IMR-90 (cell line): ENCODE data around the gene FATE1. TPM values are rescaled to one million over a fixed set of nuclear protein-coding genes. Genes with fewer than 3 reads are reported as not detected.

Experiments
- ATAC-seq: fragments of 200-7000 bp; cut with Tn5 transposase; 2 replicates; pipeline ENCODE4 v1.9.1; 2020; ENCODE audit warnings: low read depth, mild to moderate bottlenecking, moderate library complexity
- BruUV-seq: library from RNA; stranded (reverse); fragments of 400-500 nt; replicated peaks from 2 replicates; lab custom pipeline; 2021; lab: Mats Ljungman, UMichigan
- CTCF ChIA-PET: fragments of 300-600 bp; formaldehyde crosslinking; extraction: SDS; loops from one replicate; lab custom pipeline; 2021; ENCODE audit warnings: antibody characterized with exemption; lab: Yijun Ruan, JAX
- POLR2A ChIA-PET: fragments of 300-600 bp; sonication (Branson Sonifier 250); formaldehyde crosslinking; loops from one replicate; lab custom pipeline; 2022; ENCODE audit warnings: antibody characterized with exemption; ENCODE audit not compliant: unreplicated experiment; lab: Charles Lee
- DNase-seq: peaks from one replicate; pipeline ENCODE4 v3.0.0; 2013
- H2AFZ ChIP-seq: replicated peaks from 2 replicates; pipeline ENCODE3; 2013; ENCODE audit warnings: low read length, mild to moderate bottlenecking; ENCODE audit not compliant: poor library complexity
- H2AK5ac ChIP-seq: 2 replicates; pipeline ENCODE4 v1.6.1; 2013; ENCODE audit warnings: low read depth, low read length, inconsistent platforms
- H2AK9ac ChIP-seq: replicated peaks from 2 replicates; pipeline ENCODE3; 2013; ENCODE audit warnings: mild to moderate bottlenecking, low read depth, low read length, moderate library complexity; ENCODE audit not compliant: poor library complexity
- H2BK120ac ChIP-seq: 2 replicates; pipeline ENCODE4 v1.6.1; 2013; ENCODE audit warnings: low read depth, low read length, inconsistent platforms
- H2BK15ac ChIP-seq: 3 replicates; pipeline ENCODE4 v1.6.1; 2013; ENCODE audit warnings: low read depth, low read length, inconsistent platforms
- H2BK20ac ChIP-seq: 2 replicates; pipeline ENCODE4 v1.6.1; 2013; ENCODE audit warnings: low read depth, mild to moderate bottlenecking, inconsistent platforms, low read length, moderate library complexity
- H2BK5ac ChIP-seq: 2 replicates; pipeline ENCODE4 v1.6.1; 2013; ENCODE audit warnings: mild to moderate bottlenecking, low read depth, low read length, inconsistent platforms; ENCODE audit not compliant: poor library complexity, severe bottlenecking
- H3K14ac ChIP-seq: replicated peaks from 2 replicates; pipeline ENCODE4 v1.6.1; 2013; ENCODE audit warnings: low read depth, low read length, inconsistent platforms
- H3K18ac ChIP-seq: 2 replicates; pipeline ENCODE4 v1.6.1; 2013; ENCODE audit warnings: low read depth, low read length, control low read depth
- H3K23ac ChIP-seq: 2 replicates; pipeline ENCODE4 v1.6.1; 2013; ENCODE audit warnings: low read depth, low read length, inconsistent platforms
- H3K27ac ChIP-seq: 2 replicates; pipeline ENCODE4 v1.5.1; 2013; ENCODE audit warnings: mild to moderate bottlenecking, control low read depth, low read length; ENCODE audit not compliant: insufficient read depth
- H3K27me3 ChIP-seq: 2 replicates; pipeline ENCODE4 v1.6.1; 2013; ENCODE audit warnings: low read length; ENCODE audit not compliant: control insufficient read depth, insufficient read depth
- H3K36me3 ChIP-seq: 2 replicates; pipeline ENCODE4 v1.6.1; 2013; ENCODE audit warnings: low read length, mixed read lengths; ENCODE audit not compliant: control insufficient read depth, insufficient read depth
- H3K4ac ChIP-seq: 2 replicates; pipeline ENCODE4 v1.6.1; 2013; ENCODE audit warnings: low read depth, low read length, inconsistent platforms
- H3K4me1 ChIP-seq: 2 replicates; pipeline ENCODE4 v1.6.1; 2013; ENCODE audit warnings: low read length, mixed read lengths; ENCODE audit not compliant: control insufficient read depth, insufficient read depth
- H3K4me2 ChIP-seq: 2 replicates; pipeline ENCODE4 v1.6.1; 2013; ENCODE audit warnings: low read depth, mild to moderate bottlenecking, control low read depth, low read length, moderate library complexity
- H3K4me3 ChIP-seq: 2 replicates; pipeline ENCODE4 v1.5.1; 2013; ENCODE audit warnings: low read depth, mild to moderate bottlenecking, control low read depth, low read length, moderate library complexity; ENCODE audit not compliant: insufficient read depth
- H3K56ac ChIP-seq: 2 replicates; pipeline ENCODE4 v1.6.1; 2013; ENCODE audit warnings: low read length, inconsistent platforms; ENCODE audit not compliant: insufficient read depth; ENCODE audit errors: extremely low read depth
- H3K79me1 ChIP-seq, 2 experiments: 2 replicates each; pipeline ENCODE4 v1.6.1; 2013; ENCODE audit warnings: low read length in 2 of 2, inconsistent platforms in 1 of 2, low read depth in 1 of 2
- H3K9ac ChIP-seq: 2 replicates; pipeline ENCODE4 v1.6.1; 2013; ENCODE audit warnings: low read depth, low read length, control low read depth
- H3K9me1 ChIP-seq: 2 replicates; pipeline ENCODE4 v1.6.1; 2013; ENCODE audit warnings: low read length, inconsistent platforms; ENCODE audit not compliant: insufficient read depth
- H3K9me3 ChIP-seq: 2 replicates; pipeline ENCODE4 v1.6.1; 2013; ENCODE audit warnings: low read length; ENCODE audit not compliant: control insufficient read depth, insufficient read depth
- H4K20me1 ChIP-seq: 2 replicates; pipeline ENCODE4 v1.6.1; 2013; ENCODE audit warnings: low read length, inconsistent platforms; ENCODE audit not compliant: insufficient read depth
- H4K5ac ChIP-seq: 2 replicates; pipeline ENCODE4 v1.6.1; 2013; ENCODE audit warnings: mild to moderate bottlenecking, low read depth, low read length, control low read depth
- H4K8ac ChIP-seq, 2 experiments: 2 replicates each; pipeline ENCODE4 v1.6.1; 2013; ENCODE audit warnings: low read depth in 2 of 2, low read length in 2 of 2, control low read depth in 1 of 2, inconsistent platforms in 1 of 2
- H4K91ac ChIP-seq: 2 replicates; pipeline ENCODE4 v1.6.1; 2013; ENCODE audit warnings: low read depth, low read length, inconsistent platforms; ENCODE audit not compliant: insufficient read depth
- BHLHE40 ChIP-seq: fragments of 150-350 bp; IDR thresholded peaks from 2 replicates; pipeline ENCODE4 v1.6.1; 2016; ENCODE audit warnings: mild to moderate bottlenecking, low read depth, low read length
- CHD1 ChIP-seq: IDR thresholded peaks from 2 replicates; pipeline ENCODE4 v1.6.1; 2012; ENCODE audit warnings: low read depth, low read length, improper control_type of control experiment
- FOS ChIP-seq: fragments of 150-350 bp; IDR thresholded peaks from 2 replicates; pipeline ENCODE4 v1.6.1; 2016; ENCODE audit warnings: low read depth, low read length
- MAZ ChIP-seq: IDR thresholded peaks from 2 replicates; pipeline ENCODE4 v1.6.1; 2012; ENCODE audit warnings: low read depth, mild to moderate bottlenecking, low read length, improper control_type of control experiment, moderate library complexity, borderline replicate concordance
- MXI1 ChIP-seq: IDR thresholded peaks from 2 replicates; pipeline ENCODE4 v1.6.1; 2012; ENCODE audit warnings: low read depth, mild to moderate bottlenecking, low read length, moderate library complexity, borderline replicate concordance
- POLR2A ChIP-seq: IDR thresholded peaks from 2 replicates; pipeline ENCODE4 v1.6.1; 2012; ENCODE audit warnings: mild to moderate bottlenecking, low read depth, low read length
- RCOR1 ChIP-seq: IDR thresholded peaks from 2 replicates; pipeline ENCODE4 v1.6.1; 2012; ENCODE audit warnings: mild to moderate bottlenecking, low read length, improper control_type of control experiment; ENCODE audit not compliant: insufficient replicate concordance
- RFX5 ChIP-seq: IDR thresholded peaks from 2 replicates; pipeline ENCODE4 v1.8.0; 2012; ENCODE audit warnings: low read depth, mild to moderate bottlenecking, low read length, moderate library complexity
- WGBS, 2 experiments: methylation state at CpG; one replicate each; pipeline versions ENCODE4 v1.1.5 to v1.1.7; 2013; ENCODE audit warnings: missing lambda C conversion rate in 2 of 2; ENCODE audit not compliant: insufficient read length in 1 of 2; ENCODE audit errors: extremely low coverage in 2 of 2; 5-methylcytosine and 5-hydroxymethylcytosine counted together
- dilution Hi-C: fragments of 300-500 bp; cut with HindIII; formaldehyde crosslinking; loops from one replicate; pipeline ENCODE4 v1.14.3; 2018; ENCODE audit warnings: low sequenced_read_pairs; ENCODE audit not compliant: unreplicated experiment
- in situ Hi-C: fragments of 300-500 bp; cut with MboI; formaldehyde crosslinking; loops from 3 replicates; pipeline ENCODE4 v1.14.3; 2019; ENCODE audit warnings: low sequenced_read_pairs, inconsistent platforms, mixed read lengths
- intact Hi-C: fragments of 100-400 bp; cut with micrococcal nuclease; formaldehyde crosslinking; loops from 2 replicates; pipeline ENCODE4 v1.10.0; 2022
- polyA plus RNA-seq, 3 experiments: library from polyadenylated mRNA; depleted of rRNA; stranded (reverse); fragments of >200 nt; gene quantifications; 2 replicates each; pipeline ENCODE4 v1.2.3, GENCODE V29; 2012; ENCODE audit warnings: low replicate concordance in 1 of 3
- total RNA-seq: library from RNA; depleted of rRNA; stranded (reverse); fragments of >200 nt; gene quantifications from 2 replicates; pipeline ENCODE4 v1.2.3, GENCODE V29; 2012
- TF ChIP-seq, protein P1 (sequence below): fragments of 150-350 bp; IDR thresholded peaks from 2 replicates; pipeline ENCODE4 v1.6.1; 2016; ENCODE audit warnings: low read depth, mild to moderate bottlenecking, low read length, moderate library complexity, borderline replicate concordance
- TF ChIP-seq, protein P2 (sequence below): fragments of 150-350 bp; IDR thresholded peaks from 2 replicates; pipeline ENCODE4 v1.6.1; 2017; ENCODE audit warnings: mild to moderate bottlenecking, antibody characterized with exemption, low read length, low read depth
- TF ChIP-seq, protein P3 (sequence below): conservative IDR thresholded peaks from 2 replicates; pipeline ENCODE4 v1.5.1; 2012; ENCODE audit warnings: mild to moderate bottlenecking, low read depth, low read length, improper control_type of control experiment

The FATE1 gene
- total and polyA plus RNA-seq, 2 of the 4 experiments (the other 2 are of a cell fraction) = not detected

DNA sequence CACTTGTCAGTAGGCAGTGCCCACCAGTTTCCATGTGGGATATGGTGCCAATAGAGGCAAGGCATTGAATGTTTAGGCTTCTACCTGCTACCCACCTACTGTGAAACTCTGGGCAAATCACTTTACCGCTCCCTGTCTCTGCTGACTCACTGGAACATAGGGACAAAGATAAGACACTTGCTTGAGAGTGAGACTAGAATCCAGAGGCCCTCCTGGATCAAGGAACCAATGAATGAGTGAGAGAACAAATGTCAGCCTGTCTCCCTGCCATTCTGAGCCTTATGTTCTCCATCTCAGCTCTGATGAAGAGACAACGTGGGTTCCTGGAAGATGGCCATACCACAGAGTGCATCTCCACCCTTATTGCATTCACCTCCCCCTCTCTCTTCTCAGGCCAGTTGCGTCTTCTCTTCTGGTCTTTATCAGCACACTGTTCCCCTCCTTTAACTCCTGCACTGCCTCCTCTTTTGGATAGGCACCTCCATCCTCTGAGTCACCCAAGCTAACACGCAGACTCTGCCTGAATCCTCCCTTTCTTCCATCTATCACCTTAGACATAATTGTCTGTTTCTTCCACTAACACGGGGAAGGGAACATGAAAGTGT, 35.9 kb upstream of the FATE1 start:
- ChIA-PET CTCF (no interaction called here), POLR2A (no interaction called here)
- Histone ChIP-seq H3K14ac (no peak overlapping the region), H2BK5ac (no peak overlapping the region), H3K56ac (no peak overlapping the region), H3K27me3 (no peaks in the 10 kb centered on the region), H2AFZ (no peak overlapping the region), H3K4me3 (no peak overlapping the region), H4K91ac (no peak overlapping the region), H3K4me2 (no peak overlapping the region), H3K23ac (no peak overlapping the region), H2AK9ac (no peak overlapping the region), H2BK20ac (no peak overlapping the region), H3K4me1 (no peaks in the 10 kb centered on the region), H3K9me1 (no peaks in the 10 kb centered on the region), H4K8ac (no peak overlapping the region), H3K18ac (no peak overlapping the region), H3K36me3 (no peaks in the 10 kb centered on the region), H3K27ac (no peak overlapping the region), H2AK5ac (no peak overlapping the region), H4K5ac (no peak overlapping the region), H3K4ac (no peak overlapping the region), H4K20me1 (no peaks in the 10 kb centered on the region), H3K9me3 (peaks cover 3% of the 10 kb centered on the region; the same call in 1 of the 2 replicates), H2BK120ac (no peak overlapping the region), H3K79me1 (no peaks in the 10 kb centered on the region), H2BK15ac (no peak overlapping the region), H3K9ac (no peak overlapping the region)
- in situ Hi-C loops = loop anchor here (25.0 kb wide), 1 partner anchor 518 kb away; no protein-coding TSS in a partner anchor
- no TSS peak for BruUV-seq
- no peak for DNase-seq
- dilution Hi-C loops = no loop called here
- intact Hi-C loops = no loop called here
- WGBS, 2 experiments = 29% methylated on average over 1 of the region's 5 CpGs; no CpG with 5 or more reads in 1 of the 2 experiments
- ATAC-seq = no peak
- TF ChIP-seq CHD1 (no peak), BHLHE40 (no peak), MXI1 (no peak), RCOR1 (no peak), FOS (no peak), RFX5 (no peak), POLR2A (no peak), MAZ (no peak)
- TF ChIP-seq, protein P1, sequence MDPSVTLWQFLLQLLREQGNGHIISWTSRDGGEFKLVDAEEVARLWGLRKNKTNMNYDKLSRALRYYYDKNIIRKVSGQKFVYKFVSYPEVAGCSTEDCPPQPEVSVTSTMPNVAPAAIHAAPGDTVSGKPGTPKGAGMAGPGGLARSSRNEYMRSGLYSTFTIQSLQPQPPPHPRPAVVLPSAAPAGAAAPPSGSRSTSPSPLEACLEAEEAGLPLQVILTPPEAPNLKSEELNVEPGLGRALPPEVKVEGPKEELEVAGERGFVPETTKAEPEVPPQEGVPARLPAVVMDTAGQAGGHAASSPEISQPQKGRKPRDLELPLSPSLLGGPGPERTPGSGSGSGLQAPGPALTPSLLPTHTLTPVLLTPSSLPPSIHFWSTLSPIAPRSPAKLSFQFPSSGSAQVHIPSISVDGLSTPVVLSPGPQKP = no peak
- TF ChIP-seq, protein P2, sequence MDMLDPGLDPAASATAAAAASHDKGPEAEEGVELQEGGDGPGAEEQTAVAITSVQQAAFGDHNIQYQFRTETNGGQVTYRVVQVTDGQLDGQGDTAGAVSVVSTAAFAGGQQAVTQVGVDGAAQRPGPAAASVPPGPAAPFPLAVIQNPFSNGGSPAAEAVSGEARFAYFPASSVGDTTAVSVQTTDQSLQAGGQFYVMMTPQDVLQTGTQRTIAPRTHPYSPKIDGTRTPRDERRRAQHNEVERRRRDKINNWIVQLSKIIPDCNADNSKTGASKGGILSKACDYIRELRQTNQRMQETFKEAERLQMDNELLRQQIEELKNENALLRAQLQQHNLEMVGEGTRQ = no peak
- TF ChIP-seq, protein P3, sequence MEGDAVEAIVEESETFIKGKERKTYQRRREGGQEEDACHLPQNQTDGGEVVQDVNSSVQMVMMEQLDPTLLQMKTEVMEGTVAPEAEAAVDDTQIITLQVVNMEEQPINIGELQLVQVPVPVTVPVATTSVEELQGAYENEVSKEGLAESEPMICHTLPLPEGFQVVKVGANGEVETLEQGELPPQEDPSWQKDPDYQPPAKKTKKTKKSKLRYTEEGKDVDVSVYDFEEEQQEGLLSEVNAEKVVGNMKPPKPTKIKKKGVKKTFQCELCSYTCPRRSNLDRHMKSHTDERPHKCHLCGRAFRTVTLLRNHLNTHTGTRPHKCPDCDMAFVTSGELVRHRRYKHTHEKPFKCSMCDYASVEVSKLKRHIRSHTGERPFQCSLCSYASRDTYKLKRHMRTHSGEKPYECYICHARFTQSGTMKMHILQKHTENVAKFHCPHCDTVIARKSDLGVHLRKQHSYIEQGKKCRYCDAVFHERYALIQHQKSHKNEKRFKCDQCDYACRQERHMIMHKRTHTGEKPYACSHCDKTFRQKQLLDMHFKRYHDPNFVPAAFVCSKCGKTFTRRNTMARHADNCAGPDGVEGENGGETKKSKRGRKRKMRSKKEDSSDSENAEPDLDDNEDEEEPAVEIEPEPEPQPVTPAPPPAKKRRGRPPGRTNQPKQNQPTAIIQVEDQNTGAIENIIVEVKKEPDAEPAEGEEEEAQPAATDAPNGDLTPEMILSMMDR = no peak
